ENCODE data around the gene NTRK3. TPM values are rescaled to one million over a fixed set of nuclear protein-coding genes. Genes with fewer than 3 reads are reported as not detected.

NTRK3 gene
- total and polyA plus RNA-seq, 2 of the 8 experiments (the other 6 are each of a cell fraction or from before 2014, with no cell fraction given), result 4.5 to 6.8 TPM

DNA sequence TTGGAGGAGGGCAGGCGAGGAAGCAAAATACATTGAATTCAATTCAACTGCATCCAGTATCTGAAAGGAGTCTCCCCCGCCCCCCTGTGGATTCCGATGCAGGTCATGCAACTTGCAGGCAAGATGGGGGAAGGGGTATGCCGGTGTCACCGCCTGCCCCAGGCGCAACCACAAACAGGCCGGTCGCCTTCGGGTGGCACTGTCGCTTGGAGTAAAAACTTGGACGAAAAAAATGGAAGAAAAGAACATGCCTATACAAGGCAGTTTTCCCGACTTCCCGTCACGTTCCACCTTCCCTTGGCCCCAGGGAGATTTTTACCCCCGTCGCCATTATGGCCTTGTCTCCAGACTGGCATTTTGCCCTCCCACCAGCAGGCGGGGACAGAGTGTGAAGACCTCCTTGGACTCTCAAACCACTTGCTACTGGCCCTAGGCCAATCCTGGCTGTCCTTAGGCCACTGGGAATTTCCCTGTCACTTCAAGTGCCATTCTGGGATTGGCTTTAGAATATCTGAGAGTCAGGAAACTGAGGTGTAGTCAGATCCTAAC, 1.6 kb upstream of the NTRK3 start (continued):
- TF ChIP-seq TBP (IDR thresholded peaks at IDR 0.05; ENCODE audit: low read depth, low read length) (peak; percentile 50; the same call in 1 of the 2 replicates), YY1 (IDR thresholded peaks at IDR 0.05; ENCODE audit: low read depth, low read length) (peak; percentile 93), SP1 (IDR thresholded peaks at IDR 0.05; ENCODE audit: low read depth, low read length) (no peak)
